ENCODE data around the gene CDHR5.

Gene CDHR5

DNA sequence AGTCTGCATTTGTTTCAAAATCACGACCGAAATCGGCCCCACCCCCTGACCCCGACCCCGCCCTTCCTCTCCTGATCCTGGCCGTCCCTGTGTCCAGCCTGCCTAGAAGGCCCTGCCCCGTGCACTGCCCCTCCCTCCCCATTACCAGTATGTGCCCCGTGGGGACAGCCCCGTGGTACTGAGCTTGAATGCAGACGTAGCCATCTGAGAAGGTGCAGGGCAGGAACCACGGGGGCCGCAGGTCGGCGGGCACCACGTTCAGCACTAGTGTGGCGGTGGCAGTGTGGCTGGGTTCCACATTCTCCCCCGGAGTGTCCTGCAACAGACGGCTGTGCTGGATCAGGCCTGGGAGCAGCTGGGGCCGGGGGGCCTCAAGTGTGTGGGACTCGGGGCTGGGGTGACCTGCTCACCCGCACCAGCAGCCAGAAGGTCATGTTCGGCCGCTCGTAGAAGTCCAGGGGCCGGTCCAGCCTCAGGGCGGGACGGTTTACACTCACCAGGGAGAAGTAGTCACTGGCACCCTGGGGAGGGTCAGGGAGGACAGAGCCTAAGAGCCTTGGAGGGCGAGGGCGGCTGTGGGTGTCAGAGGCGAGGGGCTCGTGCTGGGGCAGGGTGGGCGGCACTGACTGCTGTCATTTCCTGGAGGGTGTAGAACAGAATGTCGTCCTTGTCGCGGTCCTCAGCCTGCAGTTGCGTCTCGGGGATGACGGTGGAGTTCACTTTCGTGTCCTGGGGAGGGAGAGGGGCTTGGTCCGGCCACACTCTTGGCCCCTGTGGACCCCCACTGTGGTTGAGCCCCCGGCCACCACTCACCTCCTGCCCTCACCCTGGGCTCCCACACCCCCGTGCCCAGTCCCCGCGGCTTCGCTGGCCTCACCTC lies 3.6 kb downstream of the CDHR5 start:
- DNase-seq = no peak

- DNase-seq = no peak
These were observed 4.6 kb downstream of the CDHR5 start for GRCh38 chr11:620201-620600.

DNA sequence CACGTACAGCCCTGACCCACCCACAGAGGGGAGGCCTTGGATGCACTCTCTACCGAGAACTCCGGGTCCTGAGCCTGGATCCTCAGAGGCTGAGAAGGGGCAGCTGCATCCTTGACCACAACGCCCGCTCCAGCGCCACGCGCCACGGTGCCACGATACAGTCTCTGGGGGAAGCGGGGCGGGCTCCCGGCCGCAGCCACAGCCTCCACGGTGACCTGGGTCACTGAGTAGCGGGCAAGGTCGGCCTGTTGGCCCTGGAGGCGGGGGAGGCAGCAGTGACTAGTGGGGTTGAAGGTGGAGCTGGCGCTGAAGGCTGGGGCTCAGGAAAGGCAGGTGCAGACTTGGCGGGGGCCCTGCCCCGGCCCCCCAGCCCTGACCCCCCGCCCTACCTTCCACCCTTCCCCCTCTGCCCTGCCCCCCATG lies 5.1 kb downstream of the CDHR5 start:
- no peak for DNase-seq

DNA sequence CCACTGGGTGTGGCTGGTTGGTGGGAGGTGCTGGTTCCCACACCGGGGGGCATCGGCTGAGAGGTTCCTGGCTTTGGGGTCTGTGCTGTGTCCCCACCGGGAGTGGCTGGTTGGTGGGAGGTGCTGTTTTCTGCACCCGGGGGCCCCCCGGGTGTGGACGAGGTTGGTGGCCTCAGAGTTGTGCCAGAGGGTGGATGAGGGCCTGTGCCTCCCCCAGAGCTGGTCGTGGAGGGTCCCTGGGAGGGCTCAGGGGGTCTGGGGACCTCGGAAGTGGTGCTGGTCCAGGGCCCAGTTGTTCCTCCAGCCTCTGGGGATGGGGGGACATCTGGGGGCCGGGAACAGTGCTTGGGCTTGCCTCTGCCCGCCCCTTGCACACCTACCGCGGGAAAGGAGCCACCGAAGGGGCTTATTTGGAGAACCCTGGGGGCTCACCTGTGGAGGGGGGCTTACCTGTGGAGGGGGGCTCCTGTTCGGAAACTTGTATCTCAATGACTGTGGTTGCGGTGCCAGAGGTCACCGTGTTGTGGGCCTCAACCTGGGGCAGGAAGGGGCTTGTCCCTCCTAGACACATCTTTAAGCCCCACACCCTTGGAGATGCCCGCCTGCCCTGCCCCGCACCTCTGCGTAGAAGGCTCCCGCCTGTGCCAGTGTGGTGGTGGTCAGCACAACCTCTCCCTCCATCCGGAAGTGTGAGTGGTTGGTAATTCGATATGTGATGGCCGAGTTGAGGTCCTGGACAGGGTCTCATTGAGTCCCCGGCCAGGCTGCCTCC lies 5.7 kb downstream of the CDHR5 start:
- no peak for DNase-seq

DNA sequence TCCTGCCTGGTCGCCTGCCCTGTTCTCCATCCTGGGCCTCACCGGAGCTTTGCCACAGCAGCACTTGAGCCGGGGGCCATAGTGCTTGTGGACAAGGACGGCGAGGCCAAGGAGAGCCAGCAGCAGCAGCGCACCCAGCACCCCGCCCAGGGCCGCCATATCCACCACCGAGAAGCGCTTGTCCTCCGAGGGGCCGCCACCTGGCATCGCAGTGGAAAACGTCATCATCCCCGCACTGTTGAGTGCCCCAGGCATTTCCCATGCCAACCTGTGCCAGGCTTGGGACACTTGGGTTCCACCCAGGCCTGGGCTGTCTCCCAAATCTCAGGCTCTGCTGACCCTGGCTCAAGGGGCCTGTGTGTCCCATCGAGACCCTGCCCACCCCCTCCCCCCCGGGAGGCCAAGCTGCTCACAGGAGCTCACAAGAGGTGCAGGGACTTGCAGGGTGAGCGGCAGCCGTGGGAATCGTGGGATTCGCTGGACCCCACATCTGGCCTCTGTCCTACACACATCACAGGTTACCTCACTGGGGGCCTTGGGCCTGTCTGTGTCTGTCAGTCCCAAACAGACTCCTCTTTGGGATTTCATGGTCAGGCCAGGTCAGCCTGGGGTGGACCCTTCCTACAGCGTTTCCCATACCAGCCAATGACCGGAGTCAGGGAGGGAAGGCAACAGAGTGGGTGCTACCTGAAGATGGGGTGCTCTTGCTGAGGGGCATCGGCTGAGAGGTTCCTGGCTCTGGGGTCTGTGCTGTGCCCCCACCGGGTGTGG lies 6.7 kb downstream of the CDHR5 start:
- no peak for DNase-seq

DNA sequence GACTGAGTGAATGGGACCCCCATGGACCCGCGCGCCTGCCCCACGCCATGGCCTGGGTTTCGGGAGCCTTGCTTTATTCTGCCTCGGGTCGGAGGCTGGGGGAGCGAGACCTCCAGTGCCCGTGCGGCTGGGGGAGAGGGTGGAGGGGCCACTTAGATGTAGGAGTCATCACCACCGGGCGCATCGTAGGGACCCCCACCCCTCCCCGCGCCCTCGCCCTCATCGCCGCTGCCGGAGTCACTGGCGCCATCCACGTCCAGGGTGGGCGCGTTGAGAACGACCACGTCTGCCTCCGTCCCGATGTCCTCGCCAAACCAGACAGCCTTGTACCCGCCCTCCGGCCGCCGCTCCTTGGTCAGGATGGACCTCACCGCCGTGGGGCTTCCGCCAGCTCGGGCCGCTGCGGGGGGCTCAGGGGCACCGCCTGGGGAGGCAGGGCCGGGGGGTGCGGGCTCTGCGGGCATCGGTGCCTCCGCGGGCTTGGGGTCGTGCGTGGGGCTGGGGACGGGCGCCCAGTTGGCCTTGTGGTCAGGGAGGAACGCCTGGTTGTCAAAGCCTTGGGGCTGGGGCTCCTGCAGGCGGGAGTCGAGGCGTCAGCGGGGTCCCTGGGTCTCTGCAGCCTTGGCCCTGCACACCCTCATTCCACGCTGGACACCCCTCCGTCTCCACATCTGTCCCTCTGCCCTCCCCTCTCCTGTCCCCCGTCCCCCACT lies 7.4 kb downstream of the CDHR5 start:
- DNase-seq = no peak

DNA sequence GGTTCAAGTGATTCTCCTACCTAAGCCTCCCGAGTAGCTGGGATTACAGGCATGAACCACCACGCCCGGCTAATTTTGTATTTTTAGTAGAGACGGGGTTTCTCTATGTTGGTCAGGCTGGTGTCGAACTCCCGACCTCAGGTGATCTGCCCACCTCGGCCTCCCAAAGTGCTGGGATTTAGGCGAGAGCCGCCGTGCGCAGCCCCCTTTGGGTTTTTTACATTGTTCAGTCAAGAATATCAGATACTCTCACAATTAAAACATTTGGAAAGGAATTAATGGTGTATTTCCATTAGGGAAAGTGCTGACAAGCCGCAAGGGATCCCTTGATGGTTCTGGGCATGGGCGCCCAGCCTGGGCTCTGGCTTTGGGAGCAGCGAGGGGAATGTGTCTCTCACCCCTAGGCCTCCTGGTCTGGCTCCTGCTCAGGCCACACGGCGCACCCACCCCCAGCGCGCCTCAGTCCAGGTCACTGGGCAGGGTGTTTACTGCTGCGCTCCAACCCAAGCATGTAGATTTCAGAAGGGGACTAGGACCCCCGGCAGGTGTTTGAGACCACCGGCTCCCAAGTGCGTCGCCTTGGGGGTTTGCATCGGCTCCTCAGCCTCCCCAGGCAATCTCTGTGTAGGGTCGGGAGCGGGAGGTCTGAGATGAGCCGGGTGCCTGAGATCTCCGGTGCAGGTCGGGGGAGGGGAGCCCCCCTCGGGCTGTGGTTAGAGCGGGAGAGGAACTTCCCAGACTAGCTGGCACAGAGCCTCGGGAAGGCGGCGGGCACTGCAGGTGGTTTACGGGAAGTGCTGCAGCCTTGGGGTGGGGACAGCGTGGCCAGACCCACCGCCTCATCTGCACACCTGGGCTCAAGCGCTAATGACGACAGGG lies 8.2 kb downstream of the CDHR5 start:
- no peak for DNase-seq

DNA sequence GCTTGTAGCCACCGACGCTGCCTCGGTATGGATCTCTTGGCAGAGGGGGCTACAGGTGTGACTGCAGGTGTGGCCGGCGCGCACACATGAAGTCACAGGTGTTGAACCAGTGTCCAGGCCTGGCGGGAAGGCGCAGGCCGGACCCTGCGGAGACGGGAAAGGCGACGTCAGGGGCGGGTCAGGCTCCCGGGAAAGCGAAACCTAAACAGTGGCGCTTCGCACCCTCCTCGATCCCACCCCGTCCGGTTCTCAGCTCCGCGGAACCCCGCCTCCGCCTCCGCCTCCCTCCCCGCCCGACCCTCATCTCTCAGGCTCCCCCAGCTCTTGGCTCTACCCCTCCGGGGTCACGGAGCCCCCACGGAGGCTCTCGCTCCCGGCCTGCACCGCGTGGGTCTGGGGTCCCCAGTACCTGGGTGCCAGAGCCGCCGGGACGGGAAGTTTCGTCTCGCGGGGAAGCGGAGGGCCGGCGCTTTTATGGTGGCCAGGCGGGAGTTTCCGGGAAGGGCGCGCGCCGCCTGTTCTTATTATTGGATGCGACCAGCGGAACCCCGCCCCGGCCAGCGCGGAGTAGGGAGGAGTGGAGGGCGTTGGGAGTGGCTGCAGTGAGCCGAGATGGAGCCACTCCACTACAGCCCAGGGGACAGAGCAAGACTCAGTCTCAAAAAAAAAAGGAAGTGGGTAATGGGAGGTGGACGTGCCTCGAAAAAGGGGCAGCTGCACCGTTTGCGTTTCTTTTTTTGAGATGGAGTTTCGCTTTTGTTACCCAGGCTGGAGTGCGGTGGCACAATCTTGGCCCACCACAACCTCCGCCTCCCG lies 9.0 kb downstream of the CDHR5 start, which contains the start of gene IRF7:
Gene IRF7 (minus strand): TSS at position 447 of the 816 bp plus-strand sequence. CDS start 586 bp downstream, outside the sequence.
- DNase-seq = no peak

DNA sequence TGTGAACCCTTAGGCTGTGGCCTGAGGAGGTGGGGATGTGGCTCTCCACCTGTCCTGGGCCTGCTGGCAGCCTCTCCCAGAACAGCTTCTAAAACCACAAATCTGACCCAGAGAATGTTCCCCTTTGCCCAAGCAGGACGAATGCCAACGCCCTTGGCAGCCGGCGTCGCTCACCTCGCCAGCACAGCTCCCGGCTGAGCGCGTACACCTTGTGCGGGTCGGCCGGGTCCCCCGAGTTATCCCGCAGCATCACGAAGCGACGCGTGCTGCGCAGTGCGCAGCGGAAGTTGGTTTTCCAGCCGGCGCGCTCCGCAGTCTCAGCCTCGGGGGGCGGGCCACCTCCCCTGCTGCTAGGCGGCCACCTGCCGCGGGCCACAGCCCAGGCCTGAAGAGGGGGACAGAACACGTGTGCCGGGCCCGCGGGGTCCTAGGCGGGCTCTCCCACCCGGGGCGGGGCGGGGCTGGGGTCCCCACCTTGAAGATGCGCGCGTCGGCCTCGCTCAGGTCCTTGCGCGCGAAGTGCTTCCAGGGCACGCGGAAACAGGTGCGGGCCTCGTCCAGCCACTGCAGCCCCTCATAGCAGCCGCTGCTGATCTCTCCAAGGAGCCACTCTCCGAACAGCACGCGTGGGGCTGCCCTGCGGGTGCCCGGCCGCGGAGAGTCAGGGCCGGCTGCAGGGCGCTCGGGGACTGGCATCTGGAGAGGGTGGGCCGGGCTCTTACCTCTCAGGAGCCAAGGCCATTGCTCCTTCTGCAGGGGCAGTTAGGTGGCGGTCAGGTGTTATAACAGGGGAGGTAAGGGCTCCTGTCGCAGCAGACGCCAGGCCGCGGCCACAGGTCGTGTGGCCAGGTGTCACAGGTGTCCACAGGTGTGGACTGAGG lies 9.9 kb downstream of the CDHR5 start:
- no peak for DNase-seq

DNA sequence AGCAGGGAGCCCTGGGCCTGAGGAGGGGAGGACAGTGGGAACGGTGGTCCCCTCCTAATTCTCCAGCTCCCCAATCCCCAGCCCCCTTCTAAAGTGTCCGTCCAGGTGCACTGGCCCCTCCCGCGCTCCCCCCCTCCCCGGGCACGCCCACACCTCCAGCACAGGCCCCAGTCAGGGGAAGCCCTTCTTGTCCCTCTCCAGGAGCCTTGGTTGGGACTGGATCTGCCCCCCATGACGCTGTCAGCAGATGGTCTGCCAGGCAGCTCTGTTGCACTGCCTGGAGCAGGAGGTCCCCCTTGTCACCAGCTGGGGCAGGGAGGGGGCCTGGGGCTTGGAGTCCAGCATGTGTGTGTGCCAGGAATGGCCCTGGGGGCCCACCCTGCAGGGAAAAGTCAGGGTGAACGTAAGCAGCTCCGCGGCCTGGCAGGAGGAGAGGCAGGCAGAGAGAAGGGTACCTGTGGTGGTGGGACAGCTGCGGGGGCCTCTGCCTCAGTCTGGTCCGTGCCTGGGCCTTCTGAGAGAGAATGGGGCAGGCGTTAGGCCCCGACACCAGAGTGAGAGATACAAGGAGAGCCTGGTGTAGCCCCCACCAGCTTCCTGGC lies 10.6 kb downstream of the CDHR5 start:
- DNase-seq = no peak

DNA sequence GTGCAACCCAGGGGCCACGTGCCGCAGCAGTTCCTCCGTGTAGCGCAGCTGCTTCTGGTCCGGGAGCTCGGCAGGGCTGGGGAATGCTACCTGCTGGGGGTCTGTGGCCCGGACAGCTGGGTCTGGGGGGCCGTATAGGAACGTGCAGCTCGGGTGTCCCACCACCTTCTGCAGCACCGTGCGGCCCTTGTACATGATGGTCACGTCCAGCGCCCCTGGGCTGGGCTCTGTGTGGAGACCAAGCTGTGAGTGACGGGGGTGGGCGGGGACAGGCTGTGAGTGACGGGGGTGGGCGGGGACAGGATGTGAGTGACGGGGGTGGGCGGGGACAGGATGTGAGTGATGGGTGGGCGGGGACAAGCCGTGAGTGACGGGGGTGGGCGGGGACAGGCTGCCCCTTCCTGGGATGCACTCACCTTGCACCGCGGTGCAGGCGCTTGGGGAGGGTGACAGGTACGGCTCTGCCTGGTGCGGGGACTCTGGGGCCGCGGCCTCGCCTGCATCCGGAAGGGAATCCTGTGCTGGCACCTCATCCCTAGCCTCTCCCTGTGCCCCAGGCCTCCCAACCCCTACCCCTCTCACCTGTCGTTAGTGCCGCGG lies 11.3 kb downstream of the CDHR5 start:
- no peak for DNase-seq

DNA sequence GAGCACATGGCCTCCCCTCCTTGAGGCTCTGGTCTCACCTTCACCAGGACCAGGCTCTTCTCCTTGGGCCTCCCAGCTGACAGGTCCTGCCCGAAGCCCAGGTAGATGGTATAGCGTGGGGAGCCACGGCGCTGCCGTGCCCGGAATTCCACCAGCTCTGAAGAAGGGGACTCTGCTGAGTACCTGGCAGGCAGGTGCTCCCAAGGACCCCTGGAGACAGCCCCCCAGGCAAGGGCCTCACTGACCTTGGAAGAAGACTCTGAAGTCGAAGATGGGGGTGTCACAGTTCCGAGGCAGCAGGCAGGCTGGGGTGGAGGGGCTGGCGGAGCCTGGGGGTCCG lies 11.8 kb downstream of the CDHR5 start:
- no peak for DNase-seq

DNA sequence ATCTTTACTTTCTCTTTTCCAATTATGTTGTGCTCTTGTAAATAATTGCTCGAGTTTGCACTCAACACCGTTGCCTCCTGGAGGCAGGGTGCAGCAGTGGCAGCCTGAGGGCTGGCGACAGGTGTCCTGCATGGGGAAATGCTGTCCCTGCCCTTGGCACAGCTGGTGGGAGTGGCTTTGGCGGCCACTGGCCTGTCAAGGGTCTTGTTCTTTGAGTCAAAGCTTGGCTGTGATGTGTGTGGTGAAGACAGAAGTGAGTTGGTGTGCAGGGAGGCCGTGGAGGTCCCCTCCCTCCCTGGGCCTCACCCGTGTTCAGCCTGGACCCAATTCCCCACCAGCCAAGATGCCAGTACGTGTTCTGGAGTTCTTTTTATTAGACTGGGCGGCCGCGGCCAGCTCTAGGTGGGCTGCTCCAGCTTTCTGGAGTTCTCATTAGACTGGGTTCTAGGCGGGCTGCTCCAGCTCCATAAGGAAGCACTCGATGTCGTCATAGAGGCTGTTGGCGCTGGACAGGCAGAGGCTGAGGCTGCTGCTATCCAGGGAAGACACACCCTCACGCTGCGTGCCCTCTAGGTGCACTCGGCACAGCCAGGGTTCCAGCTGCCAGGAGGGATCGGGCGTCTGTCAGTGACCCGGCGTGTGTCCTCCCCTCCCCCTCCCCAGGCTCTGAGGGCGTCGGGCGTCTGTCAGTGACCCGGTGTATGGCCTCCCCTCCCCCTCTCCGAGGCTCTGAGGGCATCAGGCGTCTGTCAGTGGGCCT lies 12.4 kb downstream of the CDHR5 start:
- no peak for DNase-seq

GRCh38 chr11:611001-611996 lies 13.5 kb downstream of the CDHR5 start:
- no peak for DNase-seq

- DNase-seq = no peak
These were observed 14.5 kb downstream of the CDHR5 start for GRCh38 chr11:610146-610801.

DNA sequence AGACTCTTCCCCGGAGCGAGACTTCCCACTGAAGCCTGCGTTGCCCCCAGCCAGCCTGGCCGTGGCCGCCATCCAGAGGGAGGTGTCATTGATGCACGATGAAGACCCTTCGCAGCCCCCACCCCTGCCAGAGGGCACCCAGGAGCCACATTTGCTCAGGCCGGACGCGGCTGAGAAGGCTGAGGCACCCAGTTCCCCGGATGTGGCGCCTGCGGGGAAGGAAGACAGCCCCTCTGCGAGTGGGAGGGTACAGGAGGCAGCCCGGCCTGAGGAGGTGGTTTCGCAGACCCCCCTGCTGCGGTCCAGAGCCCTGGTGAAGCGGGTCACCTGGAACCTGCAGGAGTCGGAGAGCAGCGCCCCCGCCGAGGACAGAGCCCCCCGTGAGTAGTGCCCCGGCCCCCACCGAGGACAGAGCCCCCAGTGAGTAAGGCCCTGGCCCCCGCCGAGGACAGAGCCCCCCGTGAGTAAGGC lies 15.4 kb downstream of the CDHR5 start:
- DNase-seq = no peak

Measured in DMS 273 treated with DMSO at 0.1 percent for 48 hours (cell line).